ENCODE measurements around the gene STARD3. TPM values are rescaled to one million over a fixed set of nuclear protein-coding genes. Genes with fewer than 3 reads are reported as not detected.

STARD3 gene
- total and polyA plus RNA-seq, 2 of the 13 experiments (the other 11 are each of a cell fraction or from before 2014, with no cell fraction given), result 34.6 to 100 TPM

GRCh38 chr17:39687546-39688474 lies 50.9 kb downstream of the STARD3 start, which contains the start of gene PGAP3 (continued):
- TF ChIP-seq, protein P1, sequence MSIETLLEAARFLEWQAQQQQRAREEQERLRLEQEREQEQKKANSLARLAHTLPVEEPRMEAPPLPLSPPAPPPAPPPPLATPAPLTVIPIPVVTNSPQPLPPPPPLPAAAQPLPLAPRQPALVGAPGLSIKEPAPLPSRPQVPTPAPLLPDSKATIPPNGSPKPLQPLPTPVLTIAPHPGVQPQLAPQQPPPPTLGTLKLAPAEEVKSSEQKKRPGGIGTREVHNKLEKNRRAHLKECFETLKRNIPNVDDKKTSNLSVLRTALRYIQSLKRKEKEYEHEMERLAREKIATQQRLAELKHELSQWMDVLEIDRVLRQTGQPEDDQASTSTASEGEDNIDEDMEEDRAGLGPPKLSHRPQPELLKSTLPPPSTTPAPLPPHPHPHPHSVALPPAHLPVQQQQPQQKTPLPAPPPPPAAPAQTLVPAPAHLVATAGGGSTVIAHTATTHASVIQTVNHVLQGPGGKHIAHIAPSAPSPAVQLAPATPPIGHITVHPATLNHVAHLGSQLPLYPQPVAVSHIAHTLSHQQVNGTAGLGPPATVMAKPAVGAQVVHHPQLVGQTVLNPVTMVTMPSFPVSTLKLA (IDR thresholded peaks at IDR 0.05), result no peak
- no peak; the same call in 1 of the 2 replicates for TF ChIP-seq BCL3 (CRISPR knock-in tag; IDR thresholded peaks at IDR 0.05)
- peak; percentile 77 for TF ChIP-seq HNRNPLL (IDR thresholded peaks at IDR 0.05; ENCODE audit: low read depth, low read length, poor library complexity, severe bottlenecking)
- TF ChIP-seq NFE2L1 (CRISPR knock-in tag; IDR thresholded peaks at IDR 0.05; ENCODE audit: borderline replicate concordance), result no peak
- no peak for TF ChIP-seq ZNF616 (CRISPR knock-in tag; IDR thresholded peaks at IDR 0.05; ENCODE audit: low read depth)
- 0 out of 2 replicates have a peak, but pooled peaks have one; percentile 12 for TF ChIP-seq BRCA1 (CRISPR knock-in tag; IDR thresholded peaks at IDR 0.05)
- TF ChIP-seq ZSCAN22 (CRISPR knock-in tag; IDR thresholded peaks at IDR 0.05), result no peak
- TF ChIP-seq, protein P2, sequence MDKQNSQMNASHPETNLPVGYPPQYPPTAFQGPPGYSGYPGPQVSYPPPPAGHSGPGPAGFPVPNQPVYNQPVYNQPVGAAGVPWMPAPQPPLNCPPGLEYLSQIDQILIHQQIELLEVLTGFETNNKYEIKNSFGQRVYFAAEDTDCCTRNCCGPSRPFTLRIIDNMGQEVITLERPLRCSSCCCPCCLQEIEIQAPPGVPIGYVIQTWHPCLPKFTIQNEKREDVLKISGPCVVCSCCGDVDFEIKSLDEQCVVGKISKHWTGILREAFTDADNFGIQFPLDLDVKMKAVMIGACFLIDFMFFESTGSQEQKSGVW (CRISPR knock-in tag; IDR thresholded peaks at IDR 0.05; ENCODE audit: borderline replicate concordance), result no peak
- TF ChIP-seq POLR2AphosphoS5 (IDR thresholded peaks at IDR 0.05; ENCODE audit: low read depth, low read length), result peak; percentile 79
- no peak for TF ChIP-seq ZNF343 (CRISPR knock-in tag; IDR thresholded peaks at IDR 0.05)
- TF ChIP-seq AGO1 (IDR thresholded peaks at IDR 0.05; ENCODE audit: low read depth, low read length, poor library complexity, severe bottlenecking), result no peak
- TF ChIP-seq ZNF34 (CRISPR knock-in tag; IDR thresholded peaks at IDR 0.05; ENCODE audit: borderline replicate concordance), result no peak
- TF ChIP-seq SNAPC2 (CRISPR knock-in tag; IDR thresholded peaks at IDR 0.05), result peak; percentile 66; the same call in 1 of the 2 replicates
- TF ChIP-seq RARA (CRISPR knock-in tag; IDR thresholded peaks at IDR 0.05), result no peak; the same call in 1 of the 2 replicates
- no peak for TF ChIP-seq TAF15 (IDR thresholded peaks at IDR 0.05; ENCODE audit: low read depth, low read length, poor library complexity, severe bottlenecking)
- no peak for TF ChIP-seq DNMT3B (CRISPR knock-in tag; conservative IDR thresholded peaks at IDR 0.05)
- TF ChIP-seq ZNF75D (CRISPR knock-in tag; IDR thresholded peaks at IDR 0.05; ENCODE audit: borderline replicate concordance), result no peak
- peak; percentile 55; the same call in 1 of the 2 replicates for TF ChIP-seq DMAP1 (CRISPR knock-in tag; IDR thresholded peaks at IDR 0.05)
- TF ChIP-seq TIGD3 (CRISPR knock-in tag; IDR thresholded peaks at IDR 0.05; ENCODE audit: borderline replicate concordance), result no peak
- no peak for TF ChIP-seq ZNF17 (CRISPR knock-in tag; IDR thresholded peaks at IDR 0.05)
- TF ChIP-seq CSRNP1 (CRISPR knock-in tag; IDR thresholded peaks at IDR 0.05), result peak; percentile 64
- TF ChIP-seq TBL1XR1 (IDR thresholded peaks at IDR 0.05; ENCODE audit: borderline replicate concordance, low read length, partially characterized antibody), result no peak

All from HepG2 (cell line).